WERI-Rb-1 (cell line): ENCODE data around the gene AFTPH.

Source experiments
- DNase-seq: peaks from one replicate; pipeline ENCODE4 v3.0.0-alpha.2; 2020
- H3K27ac ChIP-seq: fragments of 250-450 bp; sonication (Bioruptor Pico); 2 replicates; pipeline ENCODE4 v1.5.1; 2020; ENCODE audit warnings: mild to moderate bottlenecking, moderate library complexity
- H3K27me3 ChIP-seq: fragments of 250-450 bp; sonication (Bioruptor Pico); 2 replicates; pipeline ENCODE4 v1.5.1; 2021; ENCODE audit warnings: mild to moderate bottlenecking, low read depth, moderate library complexity; ENCODE audit not compliant: insufficient read depth, severe bottlenecking
- H3K36me3 ChIP-seq: fragments of 250-450 bp; sonication (Bioruptor Pico); 2 replicates; pipeline ENCODE4 v1.5.1; 2020; ENCODE audit warnings: mild to moderate bottlenecking, moderate library complexity
- H3K4me3 ChIP-seq: 2 replicates; pipeline ENCODE4 v1.5.1; 2011; ENCODE audit warnings: low read depth, mild to moderate bottlenecking, control low read depth, low read length
- H3K9me3 ChIP-seq: fragments of 250-450 bp; sonication (Bioruptor Pico); 2 replicates; pipeline ENCODE4 v1.5.1; 2021; ENCODE audit warnings: mild to moderate bottlenecking, moderate library complexity; ENCODE audit not compliant: severe bottlenecking
- TF ChIP-seq, protein P1 (sequence below): IDR thresholded peaks from 2 replicates; pipeline ENCODE4 v1.5.1; 2011; ENCODE audit warnings: low read depth, mild to moderate bottlenecking, control low read depth, inconsistent platforms, low read length

Gene AFTPH

DNA sequence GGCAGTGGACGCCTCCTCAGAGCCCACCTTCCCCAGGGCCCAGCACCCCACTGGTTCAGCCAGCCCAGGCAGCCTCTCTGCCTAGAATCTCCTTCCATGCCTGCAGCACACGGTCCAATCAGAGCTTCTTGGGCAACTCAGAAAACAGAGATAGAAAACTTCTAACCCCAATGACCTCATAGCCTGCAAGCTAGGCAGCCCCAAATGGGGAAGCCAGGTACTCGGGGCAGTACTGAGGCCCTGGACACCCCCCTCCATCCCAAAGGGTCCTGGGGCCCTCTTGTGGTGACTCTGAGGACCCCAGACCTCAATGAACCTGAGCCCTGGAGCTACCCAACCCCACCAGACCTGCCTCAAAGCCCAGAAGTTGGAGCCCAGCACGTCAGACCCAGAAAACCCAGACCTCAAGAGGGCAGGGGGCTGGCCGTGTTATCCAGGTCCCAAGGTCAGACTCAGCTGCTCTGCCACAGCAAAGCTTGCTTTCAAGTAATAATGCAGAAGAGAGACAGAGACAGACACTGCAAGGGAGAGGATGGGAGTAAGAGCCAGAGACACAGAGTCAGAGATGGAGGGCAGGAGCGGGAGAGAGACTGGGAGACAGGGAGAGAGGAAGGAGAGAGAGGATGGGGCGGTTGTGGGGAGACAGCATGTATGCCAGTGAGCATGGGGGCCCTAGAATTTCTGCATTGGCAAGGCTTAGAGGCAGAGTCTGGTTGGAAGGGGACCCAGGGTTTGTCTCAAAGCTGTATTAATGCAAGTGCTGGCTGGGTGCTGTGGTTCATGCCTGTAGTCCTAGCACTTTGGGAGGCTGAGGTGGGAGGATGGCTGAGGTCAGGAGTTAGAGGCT is 101.4 kb downstream of the AFTPH start:
- Histone ChIP-seq H3K9me3 (no peaks in the 10 kb centered on the region), H3K27ac (no peak overlapping the region), H3K27me3 (no peaks in the 10 kb centered on the region), H3K4me3 (no peak overlapping the region), H3K36me3 (no peaks in the 10 kb centered on the region)
- TF ChIP-seq, protein P1, sequence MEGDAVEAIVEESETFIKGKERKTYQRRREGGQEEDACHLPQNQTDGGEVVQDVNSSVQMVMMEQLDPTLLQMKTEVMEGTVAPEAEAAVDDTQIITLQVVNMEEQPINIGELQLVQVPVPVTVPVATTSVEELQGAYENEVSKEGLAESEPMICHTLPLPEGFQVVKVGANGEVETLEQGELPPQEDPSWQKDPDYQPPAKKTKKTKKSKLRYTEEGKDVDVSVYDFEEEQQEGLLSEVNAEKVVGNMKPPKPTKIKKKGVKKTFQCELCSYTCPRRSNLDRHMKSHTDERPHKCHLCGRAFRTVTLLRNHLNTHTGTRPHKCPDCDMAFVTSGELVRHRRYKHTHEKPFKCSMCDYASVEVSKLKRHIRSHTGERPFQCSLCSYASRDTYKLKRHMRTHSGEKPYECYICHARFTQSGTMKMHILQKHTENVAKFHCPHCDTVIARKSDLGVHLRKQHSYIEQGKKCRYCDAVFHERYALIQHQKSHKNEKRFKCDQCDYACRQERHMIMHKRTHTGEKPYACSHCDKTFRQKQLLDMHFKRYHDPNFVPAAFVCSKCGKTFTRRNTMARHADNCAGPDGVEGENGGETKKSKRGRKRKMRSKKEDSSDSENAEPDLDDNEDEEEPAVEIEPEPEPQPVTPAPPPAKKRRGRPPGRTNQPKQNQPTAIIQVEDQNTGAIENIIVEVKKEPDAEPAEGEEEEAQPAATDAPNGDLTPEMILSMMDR = peak; percentile 65
- DNase-seq = peak; percentile 59

DNA sequence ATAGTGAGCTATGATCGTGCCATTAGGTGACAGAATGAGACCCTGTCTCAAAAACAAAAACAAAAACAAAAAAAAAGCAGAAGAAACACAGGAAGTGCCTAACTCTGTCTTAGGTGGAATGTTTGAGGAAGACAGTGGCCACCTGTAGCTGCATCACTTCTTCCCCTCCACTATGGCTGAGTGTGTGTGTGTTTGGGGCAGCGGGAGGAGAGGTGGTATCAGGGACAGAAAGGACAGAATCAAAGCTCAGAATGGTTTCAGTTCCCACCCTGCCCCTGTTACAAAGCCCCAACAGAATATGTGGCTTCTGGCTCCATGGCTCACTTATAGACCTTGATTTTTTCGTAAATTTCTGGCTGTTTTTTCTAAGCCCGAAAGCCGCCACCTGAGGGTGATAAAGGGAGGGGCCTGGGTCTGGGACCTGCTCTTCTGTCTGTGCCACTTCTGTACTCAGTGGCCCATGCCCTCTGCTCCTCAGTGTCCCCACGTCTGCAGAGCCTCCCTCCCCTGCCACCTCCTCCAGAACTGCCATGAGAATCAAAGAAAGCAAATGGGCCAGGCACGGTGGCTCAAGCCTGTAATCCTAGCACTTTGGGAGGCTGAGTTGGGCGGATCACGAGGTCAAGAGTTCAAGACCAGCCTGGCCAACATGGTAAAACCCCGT is 102.2 kb downstream of the AFTPH start:
- peak overlapping the region; percentile 92 for H3K27ac ChIP-seq
- no peak for DNase-seq
- H3K27me3 ChIP-seq = no peaks in the 10 kb centered on the region
- H3K36me3 ChIP-seq = peaks cover 5% of the 10 kb centered on the region; the same call in 1 of the 2 replicates
- no peak overlapping the region for H3K4me3 ChIP-seq
- no peaks in the 10 kb centered on the region for H3K9me3 ChIP-seq
- TF ChIP-seq, protein P1 = no peak

DNA sequence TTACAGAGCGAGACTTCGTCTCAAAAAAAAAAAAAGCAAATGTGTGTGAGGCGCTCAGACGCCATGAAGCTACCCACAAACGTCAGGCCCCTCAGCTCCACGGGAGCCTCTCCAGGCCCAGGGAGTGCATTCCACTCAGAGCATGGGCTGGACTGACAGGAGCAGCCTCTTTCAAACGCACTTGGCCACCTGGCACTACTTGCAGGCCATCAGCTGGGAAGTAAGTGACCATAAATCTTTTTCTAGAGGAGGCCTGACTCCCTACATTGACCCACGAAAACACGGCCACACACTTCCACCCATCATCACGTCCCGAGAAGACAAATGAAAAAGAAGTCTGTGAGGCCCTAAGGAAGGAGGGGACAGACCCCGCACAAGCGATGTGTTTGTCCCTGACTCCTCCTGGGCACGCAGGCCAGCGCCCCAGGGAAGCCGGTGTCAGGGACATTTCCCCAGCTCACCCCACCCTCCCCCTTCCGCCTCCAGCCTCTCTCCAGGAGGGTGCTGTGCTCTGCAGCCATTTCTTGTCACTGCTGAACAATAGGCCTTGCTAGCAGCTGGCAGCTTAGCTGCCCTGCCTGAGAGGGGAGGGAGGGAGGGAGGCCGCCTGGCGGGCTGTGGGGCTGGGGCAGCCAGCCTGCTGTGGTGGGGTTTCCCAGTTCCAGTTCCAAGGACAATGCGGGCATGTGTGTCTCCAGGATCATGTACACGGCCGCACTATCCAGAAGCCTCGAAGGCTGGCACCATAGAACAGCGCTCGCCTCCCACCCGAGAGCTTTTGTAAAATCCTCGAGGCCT is 103.0 kb downstream of the AFTPH start:
- peak; percentile 95 for DNase-seq
- Histone ChIP-seq H3K27me3 (no peaks in the 10 kb centered on the region), H3K27ac (peak overlapping the region; percentile 92), H3K36me3 (peaks cover 6% of the 10 kb centered on the region; the same call in 1 of the 2 replicates), H3K4me3 (no peak overlapping the region), H3K9me3 (no peaks in the 10 kb centered on the region)
- TF ChIP-seq, protein P1 = peak; percentile 26; the same call in 1 of the 2 replicates

DNA sequence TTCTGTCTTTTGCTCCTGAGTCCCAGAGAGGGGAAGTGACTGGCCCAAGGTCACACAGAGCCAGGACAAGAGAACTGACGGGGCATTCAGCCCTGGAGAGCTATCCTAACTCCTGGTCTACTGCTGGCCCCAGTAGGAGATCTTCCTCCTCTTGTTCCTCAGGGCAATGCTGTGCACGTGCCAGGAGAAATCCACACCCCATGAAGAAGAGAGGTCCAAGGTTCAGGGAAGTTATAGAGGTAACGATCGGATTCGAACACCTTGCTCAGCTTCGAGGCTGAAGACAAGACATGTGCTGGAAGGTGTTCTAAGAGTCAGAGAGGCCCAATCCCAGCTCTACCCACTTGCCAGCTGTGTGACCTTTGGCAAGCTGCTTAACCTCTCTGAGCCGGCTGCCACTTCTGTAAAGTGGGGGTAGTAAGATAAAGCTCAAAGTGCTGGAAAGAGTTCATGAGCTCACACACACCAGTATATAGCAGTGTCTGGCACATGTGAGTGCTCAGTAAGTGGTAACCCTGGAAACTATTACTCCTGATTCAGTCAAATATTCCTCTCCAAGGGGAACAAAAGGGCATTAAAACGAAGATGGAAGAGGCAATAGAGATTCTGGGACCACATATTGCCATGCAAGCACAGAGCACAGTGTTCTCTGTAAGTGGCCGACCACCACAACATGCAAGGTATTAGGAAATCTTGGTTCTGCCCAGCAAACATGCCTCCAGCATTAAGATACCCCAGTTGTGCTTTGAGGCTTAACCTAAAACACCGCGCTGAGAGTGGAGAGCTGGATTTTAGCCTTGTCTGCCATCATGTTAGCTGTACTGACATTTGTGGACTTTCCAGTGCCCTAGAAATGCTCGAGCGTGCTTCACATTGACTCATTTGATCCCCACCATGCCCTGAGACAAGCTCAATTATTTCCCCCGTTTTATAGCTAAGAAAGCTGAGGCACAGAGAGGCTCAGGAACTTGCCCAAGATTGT is 104.0 kb downstream of the AFTPH start:
- no peak overlapping the region for H3K4me3 ChIP-seq
- no peak for DNase-seq
- no peaks in the 10 kb centered on the region for H3K27me3 ChIP-seq
- TF ChIP-seq, protein P1 = no peak
- H3K27ac ChIP-seq = peak overlapping the region; percentile 92
- peaks cover 12% of the 10 kb centered on the region for H3K36me3 ChIP-seq
- H3K9me3 ChIP-seq = no peaks in the 10 kb centered on the region

DNA sequence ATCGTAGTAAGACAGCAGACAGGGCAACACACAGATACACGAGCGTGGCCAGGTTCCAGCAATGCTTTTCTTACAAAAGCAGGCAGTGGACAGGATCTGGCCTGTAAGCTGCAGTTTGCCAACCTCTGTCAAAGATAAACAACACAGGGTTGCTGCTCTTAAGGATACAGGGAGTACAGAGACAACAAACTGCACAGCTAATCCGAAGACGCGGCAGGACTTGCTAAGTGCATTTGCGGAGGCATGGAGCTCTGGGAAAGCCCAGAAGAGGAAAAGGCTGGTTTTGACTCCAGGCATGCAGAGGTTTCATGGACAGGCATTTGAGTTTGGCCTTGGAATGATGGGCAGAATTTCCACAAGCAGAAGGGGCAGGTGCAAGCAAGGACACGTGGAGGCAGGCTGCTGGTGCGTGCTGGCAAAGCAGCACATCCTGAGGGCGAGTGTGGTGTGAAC is 105.2 kb downstream of the AFTPH start:
- no peak for DNase-seq
- H3K27ac ChIP-seq = no peak overlapping the region

More for the DNA sequence above, 105.2 kb downstream of the AFTPH start:
- Histone ChIP-seq H3K9me3 (no peaks in the 10 kb centered on the region), H3K27me3 (no peaks in the 10 kb centered on the region), H3K4me3 (no peak overlapping the region), H3K36me3 (peaks cover 19% of the 10 kb centered on the region)
- TF ChIP-seq, protein P1 = no peak
